K562 (cell line): ENCODE results near the gene KRTAP10-4. TPM values are rescaled to one million over a fixed set of nuclear protein-coding genes. Genes with fewer than 3 reads are reported as not detected.

ENCODE experiments used
- ATAC-seq: fragments of 200-7000 bp; cut with Tn5 transposase; 3 replicates; pipeline ENCODE4 v1.9.1; 2020; ENCODE audit warnings: moderate library complexity
- BruUV-seq: library from RNA; stranded (reverse); fragments of 400-500 nt; replicated peaks from 2 replicates; lab custom pipeline; 2021; lab: Mats Ljungman, UMichigan
- CTCF ChIA-PET: fragments of 300-600 bp; formaldehyde crosslinking; extraction: SDS; loops from one replicate; lab custom pipeline; 2021; ENCODE audit warnings: low intra/inter-chr PET ratio; lab: Yijun Ruan, JAX
- POLR2A ChIA-PET: fragments of 300-600, 350-650 bp; sonication (Branson Sonifier 250); formaldehyde crosslinking; extraction: SDS; loops from one replicate; lab custom pipeline; 2021; ENCODE audit warnings: antibody characterized with exemption, inconsistent platforms; lab: Yijun Ruan, JAX
- DNase-seq, 4 experiments: peaks; one replicate each; pipeline versions ENCODE4 v3.0.0 to v3.0.0-alpha.2; 2011 to 2018; ENCODE audit warnings: low spot score in 3 of 4, mixed read lengths in 3 of 4; ENCODE audit errors: extremely low read depth in 1 of 4
- FAIRE-seq: peaks from 2 replicates; lab custom pipeline; 2011; peaks lifted over from hg19 to GRCh38; lab: Jason Lieb, UNC
- H2AFZ ChIP-seq: 2 replicates; pipeline ENCODE4 v1.6.0; 2011; ENCODE audit warnings: low read depth, low read length, control low read depth, inconsistent platforms
- H3K27ac ChIP-seq: fragments of 200-600 bp; 3 replicates; pipeline ENCODE4 v1.8.0; 2011; ENCODE audit warnings: low read depth, mild to moderate bottlenecking, control low read depth, inconsistent platforms, low read length, moderate library complexity, mixed read lengths; ENCODE audit errors: extremely low read depth
- H3K27me3 ChIP-seq, 2 experiments: fragments of 300-600 bp in 1 of 2; 2 replicates in 1 of 2; 3 replicates in 1 of 2; pipeline versions ENCODE4 v1.6.0 to v1.8.0; 2011; ENCODE audit warnings: inconsistent platforms in 2 of 2, low read length in 2 of 2, mild to moderate bottlenecking in 1 of 2, mixed read lengths in 1 of 2, moderate library complexity in 1 of 2; ENCODE audit not compliant: control insufficient read depth in 2 of 2, insufficient read depth in 2 of 2
- H3K36me3 ChIP-seq: fragments of 300-600 bp; 3 replicates; pipeline ENCODE4 v1.8.0; 2011; ENCODE audit warnings: mild to moderate bottlenecking, low read length, inconsistent platforms; ENCODE audit not compliant: control insufficient read depth, insufficient read depth
- H3K4me1 ChIP-seq, 2 experiments: fragments of 200-600 bp in 1 of 2; replicated peaks in 1 of 2; 2 replicates in 1 of 2; 3 replicates in 1 of 2; pipeline versions ENCODE4 v1.5.1 to v1.8.0; 2011; ENCODE audit warnings: inconsistent platforms in 2 of 2, low read length in 2 of 2, mild to moderate bottlenecking in 1 of 2, mixed read lengths in 1 of 2, moderate library complexity in 1 of 2; ENCODE audit not compliant: control insufficient read depth in 2 of 2, insufficient read depth in 2 of 2
- H3K4me2 ChIP-seq: 2 replicates; pipeline ENCODE4 v1.6.1; 2011; ENCODE audit warnings: low read length, control low read depth, inconsistent platforms, mixed read lengths; ENCODE audit not compliant: insufficient read depth
- H3K4me3 ChIP-seq: fragments of 200-600 bp; sonication (generic), shearing (Covaris generic); 2 replicates; pipeline ENCODE4 v1.5.1; 2016; ENCODE audit warnings: control low read depth, inconsistent platforms
- H3K79me2 ChIP-seq: fragments of 200-600 bp; 3 replicates; pipeline ENCODE4 v1.8.0; 2011; ENCODE audit warnings: low read length, inconsistent platforms; ENCODE audit not compliant: control insufficient read depth, insufficient read depth
- H3K9ac ChIP-seq, 2 experiments: 2 replicates each; pipeline versions ENCODE4 v1.6.0 to v1.6.1; 2011; ENCODE audit warnings: low read depth in 2 of 2, low read length in 2 of 2, control low read depth in 1 of 2, inconsistent platforms in 1 of 2, mild to moderate bottlenecking in 1 of 2, mixed read lengths in 1 of 2; ENCODE audit not compliant: insufficient read depth in 1 of 2
- H3K9me1 ChIP-seq: one replicate; pipeline ENCODE4 v1.6.0; 2011; ENCODE audit warnings: inconsistent platforms, mild to moderate bottlenecking, low read length, moderate library complexity; ENCODE audit not compliant: control insufficient read depth, insufficient read depth
- H3K9me3 ChIP-seq: replicated peaks from 2 replicates; pipeline ENCODE4 v1.5.1; 2011; ENCODE audit warnings: low read depth, low read length, inconsistent platforms; ENCODE audit not compliant: control insufficient read depth, insufficient read depth
- H4K20me1 ChIP-seq: replicated peaks from 2 replicates; pipeline ENCODE4 v1.6.1; 2011; ENCODE audit warnings: low read length, inconsistent platforms, mixed read lengths; ENCODE audit not compliant: control insufficient read depth, insufficient read depth
- CUX1 ChIP-seq: fragments of 200-800 bp; sonication (Bioruptor generic); IDR thresholded peaks from 2 replicates; pipeline ENCODE4 v1.6.1; 2016; ENCODE audit warnings: missing genetic modification characterization, missing compliant biosample characterization
- FOXJ2 ChIP-seq: fragments of 200-800 bp; sonication (Bioruptor generic); IDR thresholded peaks from 2 replicates; pipeline ENCODE4 v1.6.1; 2016; ENCODE audit warnings: missing genetic modification characterization, missing compliant biosample characterization
- GTF3C2 ChIP-seq: IDR thresholded peaks from 3 replicates; pipeline ENCODE4 v1.6.1; 2011; ENCODE audit warnings: borderline replicate concordance, mild to moderate bottlenecking, moderate library complexity; ENCODE audit not compliant: insufficient read length; ENCODE audit errors: extremely low read depth
- MTA3 ChIP-seq: fragments of 450-650 bp; formaldehyde crosslinking; IDR thresholded peaks from 2 replicates; pipeline ENCODE4 v1.6.1; 2017; ENCODE audit warnings: mild to moderate bottlenecking, borderline replicate concordance
- ZBTB9 ChIP-seq: fragments of 450-650 bp; formaldehyde crosslinking; IDR thresholded peaks from 2 replicates; pipeline ENCODE4 v1.4.0; 2020; ENCODE audit warnings: mild to moderate bottlenecking, moderate library complexity
- WGBS: fragments of 100-300 bp; shearing (Covaris generic); methylation state at CpG from one replicate; pipeline ENCODE4 v1.1.6; 2016; ENCODE audit warnings: low coverage, mixed read lengths; ENCODE audit not compliant: insufficient coverage; ENCODE audit errors: missing lambda C conversion rate; 5-methylcytosine and 5-hydroxymethylcytosine counted together
- in situ Hi-C: fragments of 300-500 bp; cut with MboI; formaldehyde crosslinking; loops from 4 replicates; pipeline ENCODE4 v1.15.0; 2018; ENCODE audit warnings: inconsistent platforms, mixed read lengths
- intact Hi-C: fragments of 100-400 bp; cut with micrococcal nuclease; formaldehyde crosslinking; loops from 2 replicates; pipeline ENCODE4 v1.14.2; 2022
- polyA plus RNA-seq, 8 experiments: library from polyadenylated mRNA; depleted of rRNA in 4 of 8; stranded (reverse) in 5 of 8; unstranded in 3 of 8; fragments of >200 nt; fragmentation: Nextera tagmentation in 2 of 8; fragmentation: Illumina TruSeq in 1 of 8; extraction: Ambion mirVana in 2 of 8; extraction: Trizol in 1 of 8; gene quantifications; 2 replicates each; pipeline versions ENCODE4 v1.2.1 to v1.2.3, GENCODE V29; 2011 to 2014; ENCODE audit warnings: inconsistent platforms in 1 of 8, missing spikeins in 1 of 8
- total RNA-seq, 7 experiments: library from RNA; depleted of rRNA in 6 of 7; stranded (reverse); fragments of >200 nt in 6 of 7; fragmentation: Illumina TruSeq in 2 of 7; extraction: Trizol in 2 of 7; gene quantifications; 2 replicates each; pipeline versions ENCODE4 v1.2.1 to v1.2.3, GENCODE V29; 2011 to 2021; ENCODE audit warnings: low replicate concordance in 1 of 7

Gene KRTAP10-4
- total and polyA plus RNA-seq, 9 of the 15 experiments (the other 6 are each of a cell fraction or from before 2014, with no cell fraction given), result not detected

GRCh38 chr21:44594406-44594916, 20.9 kb downstream of the KRTAP10-4 start (continued):
- no peak for TF ChIP-seq FOXJ2 (tag)
- no peak for TF ChIP-seq ZBTB9
- no peak for TF ChIP-seq MTA3
- TF ChIP-seq, all 486 proteins: peak for 12

- BruUV-seq, result no TSS peak
- 12% methylated on average over 6 of the region's 6 CpGs for WGBS
- POLR2A ChIA-PET, result interaction anchor here (0.7 kb wide), 1 partner anchor 139 kb away, joined by 3 read pairs; no protein-coding TSS in a partner anchor
- no peak for ATAC-seq
- Histone ChIP-seq H3K9me3 (no peaks in the 10 kb centered on the region; the same call in 1 of the 2 replicates), H3K4me1 (peaks cover 24 to 27% of the 10 kb centered on the region in 2 experiments), H3K79me2 (no peaks in the 10 kb centered on the region), H2AFZ (peak overlapping the region; percentile 55)
- TF ChIP-seq CUX1 (CRISPR knock-in tag), result 0 out of 2 replicates have a peak, but pooled peaks have one; percentile 45
- no peak for TF ChIP-seq GTF3C2
- TF ChIP-seq, all 486 proteins: peak for 1
- Histone ChIP-seq H4K20me1 (no peaks in the 10 kb centered on the region), H3K36me3 (no peaks in the 10 kb centered on the region), H3K27ac (no peak overlapping the region), H3K9me1 (no peaks in the 10 kb centered on the region), H3K9ac (no peak overlapping the region), H3K4me2 (no peak overlapping the region), H3K27me3 (peaks cover 5 to 23% of the 10 kb centered on the region in 2 experiments; a peak in 4 of 5 replicates), H3K4me3 (no peak overlapping the region)
- in situ Hi-C loops, result no loop called here
- FAIRE-seq (no peak), DNase-seq (no peak)
- CTCF ChIA-PET, result no interaction called here
- intact Hi-C loops, result no loop called here
These were observed 22.0 kb downstream of the KRTAP10-4 start for GRCh38 chr21:44595524-44595923.
